ENCODE data around the gene DHFR.

DNA sequence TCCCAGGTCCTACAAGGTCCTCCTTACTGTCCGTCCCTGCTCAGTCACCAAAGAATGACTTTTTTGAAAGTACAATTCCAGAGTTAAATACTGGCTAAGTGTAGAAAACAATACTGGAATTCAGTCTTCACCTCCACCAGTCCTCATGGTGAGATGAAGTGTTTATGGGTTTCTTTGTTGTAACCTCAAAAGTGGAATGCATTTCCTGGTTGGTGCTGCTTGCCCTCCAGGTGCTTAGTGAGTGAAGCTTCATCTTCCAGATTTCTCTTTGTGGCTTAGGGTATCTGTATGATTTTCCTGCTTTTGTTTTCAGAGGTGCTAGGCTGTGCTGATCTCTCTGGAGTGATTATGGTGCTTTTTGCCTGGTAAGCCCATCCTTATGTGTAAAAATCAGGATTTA, 49.4 kb upstream of the DHFR start:
- TF ChIP-seq HNRNPK (IDR thresholded peaks at IDR 0.05; ENCODE audit: low read depth, low read length, poor library complexity, severe bottlenecking) (no peak), TOE1 (IDR thresholded peaks at IDR 0.05; ENCODE audit: borderline replicate concordance) (no peak), TOE1 (CRISPR knock-in tag; IDR thresholded peaks at IDR 0.05; ENCODE audit: borderline replicate concordance, low read depth) (no peak), ETV5 (CRISPR knock-in tag; IDR thresholded peaks at IDR 0.05; ENCODE audit: low read depth) (no peak), MBD2 (IDR thresholded peaks at IDR 0.05; ENCODE audit: borderline replicate concordance, low read depth) (no peak), POLR2A (conservative IDR thresholded peaks at IDR 0.05) (no peak), TBL1XR1 (IDR thresholded peaks at IDR 0.05; ENCODE audit: low read length in 2 of 2) (no peak), SPI1 (IDR thresholded peaks at IDR 0.05; ENCODE audit: borderline replicate concordance, low read depth, low read length) (no peak), CHD1 (IDR thresholded peaks at IDR 0.05; ENCODE audit: low read length) (no peak), SMARCC2 (IDR thresholded peaks at IDR 0.05; ENCODE audit: low read depth) (no peak), KLF10 (CRISPR knock-in tag; IDR thresholded peaks at IDR 0.05) (no peak), EZH2 (IDR thresholded peaks at IDR 0.05; ENCODE audit: borderline replicate concordance, low read depth, low read length) (no peak), CCAR2 (IDR thresholded peaks at IDR 0.05; ENCODE audit: low read depth, low read length) (no peak)
- TF ChIP-seq, protein P1, sequence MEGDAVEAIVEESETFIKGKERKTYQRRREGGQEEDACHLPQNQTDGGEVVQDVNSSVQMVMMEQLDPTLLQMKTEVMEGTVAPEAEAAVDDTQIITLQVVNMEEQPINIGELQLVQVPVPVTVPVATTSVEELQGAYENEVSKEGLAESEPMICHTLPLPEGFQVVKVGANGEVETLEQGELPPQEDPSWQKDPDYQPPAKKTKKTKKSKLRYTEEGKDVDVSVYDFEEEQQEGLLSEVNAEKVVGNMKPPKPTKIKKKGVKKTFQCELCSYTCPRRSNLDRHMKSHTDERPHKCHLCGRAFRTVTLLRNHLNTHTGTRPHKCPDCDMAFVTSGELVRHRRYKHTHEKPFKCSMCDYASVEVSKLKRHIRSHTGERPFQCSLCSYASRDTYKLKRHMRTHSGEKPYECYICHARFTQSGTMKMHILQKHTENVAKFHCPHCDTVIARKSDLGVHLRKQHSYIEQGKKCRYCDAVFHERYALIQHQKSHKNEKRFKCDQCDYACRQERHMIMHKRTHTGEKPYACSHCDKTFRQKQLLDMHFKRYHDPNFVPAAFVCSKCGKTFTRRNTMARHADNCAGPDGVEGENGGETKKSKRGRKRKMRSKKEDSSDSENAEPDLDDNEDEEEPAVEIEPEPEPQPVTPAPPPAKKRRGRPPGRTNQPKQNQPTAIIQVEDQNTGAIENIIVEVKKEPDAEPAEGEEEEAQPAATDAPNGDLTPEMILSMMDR (IDR thresholded peaks at IDR 0.05 in 2 of 3, conservative IDR thresholded peaks at IDR 0.05 in 1 of 3; ENCODE audit: insufficient read depth in 2 of 3, low read depth in 1 of 3, low read length in 3 of 3), result no peak
- TF ChIP-seq, protein P2, sequence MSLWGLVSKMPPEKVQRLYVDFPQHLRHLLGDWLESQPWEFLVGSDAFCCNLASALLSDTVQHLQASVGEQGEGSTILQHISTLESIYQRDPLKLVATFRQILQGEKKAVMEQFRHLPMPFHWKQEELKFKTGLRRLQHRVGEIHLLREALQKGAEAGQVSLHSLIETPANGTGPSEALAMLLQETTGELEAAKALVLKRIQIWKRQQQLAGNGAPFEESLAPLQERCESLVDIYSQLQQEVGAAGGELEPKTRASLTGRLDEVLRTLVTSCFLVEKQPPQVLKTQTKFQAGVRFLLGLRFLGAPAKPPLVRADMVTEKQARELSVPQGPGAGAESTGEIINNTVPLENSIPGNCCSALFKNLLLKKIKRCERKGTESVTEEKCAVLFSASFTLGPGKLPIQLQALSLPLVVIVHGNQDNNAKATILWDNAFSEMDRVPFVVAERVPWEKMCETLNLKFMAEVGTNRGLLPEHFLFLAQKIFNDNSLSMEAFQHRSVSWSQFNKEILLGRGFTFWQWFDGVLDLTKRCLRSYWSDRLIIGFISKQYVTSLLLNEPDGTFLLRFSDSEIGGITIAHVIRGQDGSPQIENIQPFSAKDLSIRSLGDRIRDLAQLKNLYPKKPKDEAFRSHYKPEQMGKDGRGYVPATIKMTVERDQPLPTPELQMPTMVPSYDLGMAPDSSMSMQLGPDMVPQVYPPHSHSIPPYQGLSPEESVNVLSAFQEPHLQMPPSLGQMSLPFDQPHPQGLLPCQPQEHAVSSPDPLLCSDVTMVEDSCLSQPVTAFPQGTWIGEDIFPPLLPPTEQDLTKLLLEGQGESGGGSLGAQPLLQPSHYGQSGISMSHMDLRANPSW (CRISPR knock-in tag; IDR thresholded peaks at IDR 0.05), result no peak
